T-helper 17 cell (primary cell): ENCODE results near the gene SYT1. TPM values are rescaled to one million over a fixed set of nuclear protein-coding genes. Genes with fewer than 3 reads are reported as not detected.

Experiments
- ATAC-seq: fragments of 150-1000 bp; cut with Tn5 transposase; 2 replicates; pipeline ENCODE4 v1.10.0; 2021; ENCODE audit warnings: mild to moderate bottlenecking, moderate library complexity
- DNase-seq, 3 donors: peaks; one replicate each; pipeline versions ENCODE4 v3.0.0 to v3.0.0-alpha.2; 2020 to 2021
- H3K9me3 ChIP-seq: one replicate; pipeline ENCODE4 v1.7.0; 2013; ENCODE audit warnings: low read length, mild to moderate bottlenecking; ENCODE audit not compliant: control insufficient read depth, poor library complexity, severe bottlenecking
- H3K27ac Mint-ChIP-seq: one replicate; pipeline ENCODE4 v1.8.0; 2022; ENCODE audit warnings: mild to moderate bottlenecking, moderate library complexity, mixed read lengths
- H3K27me3 Mint-ChIP-seq: one replicate; pipeline ENCODE4 v1.8.0; 2022; ENCODE audit warnings: mixed read lengths
- H3K36me3 Mint-ChIP-seq: one replicate; pipeline ENCODE4 v1.8.0; 2022; ENCODE audit warnings: low read depth, mixed read lengths
- H3K4me1 Mint-ChIP-seq: one replicate; pipeline ENCODE4 v1.8.0; 2022; ENCODE audit warnings: mild to moderate bottlenecking, mixed read lengths
- H3K4me3 Mint-ChIP-seq: one replicate; pipeline ENCODE4 v1.8.0; 2022; ENCODE audit warnings: mild to moderate bottlenecking, moderate library complexity, mixed read lengths
- total RNA-seq, 4 donors: library from RNA in 2 of 4; stranded (reverse) in 2 of 4; gene quantifications; one replicate each; pipeline ENCODE4 v1.2.3 and lab custom pipeline; 2022 to 2026

SYT1 gene
- total RNA-seq, 2 donors from 2014 or later, result not detected

DNA sequence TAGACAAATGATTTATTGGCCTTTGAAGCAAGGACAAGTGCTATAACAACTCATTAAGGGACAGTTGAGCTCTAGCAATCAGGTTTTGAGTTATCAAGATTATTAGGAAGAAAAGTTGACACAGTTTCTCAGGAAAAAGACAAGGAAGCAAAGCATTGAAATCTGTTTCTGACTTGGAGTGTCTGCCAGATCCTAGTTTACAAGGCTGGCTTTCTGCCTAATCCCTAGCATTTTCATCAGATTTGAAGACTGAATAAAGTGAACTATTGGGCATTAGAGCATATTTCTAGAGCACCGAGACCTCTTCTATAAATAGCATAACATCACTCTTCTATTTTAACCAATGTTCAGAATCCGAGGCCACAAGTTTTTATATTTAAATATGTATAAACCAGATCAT, 7.0 kb downstream of the SYT1 start:
- no peak for ATAC-seq
- H3K27ac Mint-ChIP-seq, result no peak overlapping the region
- H3K9me3 ChIP-seq, result no peaks in the 10 kb centered on the region
- H3K4me1 Mint-ChIP-seq, result no peaks in the 10 kb centered on the region
- no peak overlapping the region for H3K4me3 Mint-ChIP-seq
- no peaks in the 10 kb centered on the region for H3K27me3 Mint-ChIP-seq
- no peaks in the 10 kb centered on the region for H3K36me3 Mint-ChIP-seq
- DNase-seq, result no peak

- Mint-ChIP-seq H3K27ac (no peak overlapping the region), H3K4me1 (no peaks in the 10 kb centered on the region), H3K27me3 (no peaks in the 10 kb centered on the region), H3K4me3 (no peak overlapping the region), H3K36me3 (no peaks in the 10 kb centered on the region)
- H3K9me3 ChIP-seq, result no peaks in the 10 kb centered on the region
- no peak for ATAC-seq
- DNase-seq, result no peak
Observed at GRCh38 chr12:78878459-78878858, 13.9 kb downstream of the SYT1 start.

DNA sequence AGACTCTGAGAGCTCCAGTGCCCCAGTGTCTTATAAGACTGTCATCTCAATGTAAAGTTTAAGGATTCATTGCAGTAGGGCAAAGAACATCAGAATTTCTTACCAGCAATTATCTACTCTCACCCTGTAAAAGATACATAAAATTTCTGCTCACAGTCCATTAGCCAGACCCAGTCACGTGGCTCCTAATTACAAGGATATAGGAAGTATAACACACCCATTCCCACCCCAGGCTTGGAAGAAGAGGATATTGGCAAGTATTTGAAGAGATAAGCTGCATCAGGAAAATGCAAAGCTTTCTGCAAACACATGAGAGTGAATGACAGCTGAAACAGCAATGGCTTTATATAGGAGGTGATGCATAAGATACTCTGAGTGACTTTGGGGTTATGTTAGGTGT, 14.3 kb downstream of the SYT1 start:
- Mint-ChIP-seq H3K27ac (no peak overlapping the region), H3K4me1 (no peaks in the 10 kb centered on the region), H3K4me3 (no peak overlapping the region), H3K36me3 (no peaks in the 10 kb centered on the region), H3K27me3 (no peaks in the 10 kb centered on the region)
- no peak for DNase-seq
- ATAC-seq, result no peak
- no peaks in the 10 kb centered on the region for H3K9me3 ChIP-seq

GRCh38 chr12:78880078-78880477, 15.5 kb downstream of the SYT1 start:
- Mint-ChIP-seq H3K4me3 (no peak overlapping the region), H3K27me3 (no peaks in the 10 kb centered on the region), H3K4me1 (no peaks in the 10 kb centered on the region), H3K36me3 (no peaks in the 10 kb centered on the region), H3K27ac (no peak overlapping the region)
- DNase-seq, result no peak
- ATAC-seq, result no peak
- no peaks in the 10 kb centered on the region for H3K9me3 ChIP-seq

DNA sequence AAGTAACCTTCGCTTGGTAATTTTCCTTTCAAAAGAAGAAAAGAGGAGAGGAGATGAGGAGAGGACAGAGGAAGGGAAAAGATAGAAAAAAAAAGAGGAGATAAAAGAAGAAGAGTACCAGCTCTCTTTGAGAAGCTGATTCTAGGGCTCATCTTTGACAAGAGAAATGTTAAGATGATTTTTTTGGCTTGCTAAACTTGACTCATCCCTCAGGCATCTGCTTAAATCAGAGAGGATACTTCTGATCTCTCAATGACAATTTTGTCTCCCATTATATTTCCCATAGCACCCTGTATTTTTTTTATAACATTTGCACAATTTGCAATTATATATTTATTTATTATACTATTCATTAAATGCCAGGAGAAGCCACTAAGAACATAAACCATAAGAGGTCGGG, 17.1 kb downstream of the SYT1 start:
- H3K9me3 ChIP-seq, result no peaks in the 10 kb centered on the region
- no peak for DNase-seq
- H3K27me3 Mint-ChIP-seq, result no peaks in the 10 kb centered on the region

DNA sequence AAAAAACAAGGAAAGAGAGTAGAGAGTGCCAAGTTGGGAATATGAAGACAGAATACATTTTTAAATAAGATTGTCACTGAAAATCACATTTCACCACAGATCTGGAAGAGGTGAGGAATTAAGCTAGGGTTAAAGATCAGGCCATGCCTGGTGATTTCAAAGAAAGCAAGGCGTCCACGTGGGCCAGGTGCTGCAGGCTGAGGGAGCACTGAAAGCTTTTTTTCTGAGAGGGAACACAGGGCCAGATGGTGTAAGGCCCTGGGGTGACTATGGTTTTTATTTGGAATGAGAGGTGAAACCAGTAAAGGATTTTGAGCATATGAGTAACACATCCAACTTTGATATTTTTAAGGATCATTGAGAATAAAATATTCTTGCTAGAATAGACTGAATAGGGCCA, 20.9 kb downstream of the SYT1 start:
- Mint-ChIP-seq H3K27ac (no peak overlapping the region), H3K4me1 (no peaks in the 10 kb centered on the region), H3K4me3 (no peak overlapping the region), H3K27me3 (no peaks in the 10 kb centered on the region), H3K36me3 (no peaks in the 10 kb centered on the region)
- DNase-seq, result no peak
- ATAC-seq, result no peak
- no peaks in the 10 kb centered on the region for H3K9me3 ChIP-seq

More for the DNA sequence above, 17.1 kb downstream of the SYT1 start:
- Mint-ChIP-seq H3K27ac (no peak overlapping the region), H3K4me3 (no peak overlapping the region), H3K36me3 (no peaks in the 10 kb centered on the region), H3K4me1 (no peaks in the 10 kb centered on the region)
- no peak for ATAC-seq

GRCh38 chr12:78886719-78887407, 22.3 kb downstream of the SYT1 start:
- Mint-ChIP-seq H3K27ac (no peak overlapping the region), H3K36me3 (no peaks in the 10 kb centered on the region), H3K27me3 (no peaks in the 10 kb centered on the region), H3K4me3 (no peak overlapping the region), H3K4me1 (no peaks in the 10 kb centered on the region)
- no peaks in the 10 kb centered on the region for H3K9me3 ChIP-seq
- ATAC-seq, result no peak
- no peak for DNase-seq

- ATAC-seq, result no peak
- no peak overlapping the region for H3K4me3 Mint-ChIP-seq
Observed at GRCh38 chr12:78887444-78887843, 22.9 kb downstream of the SYT1 start.

GRCh38 chr12:78888568-78888967, 24.0 kb downstream of the SYT1 start:
- ATAC-seq (no peak), DNase-seq (no peak)
- Mint-ChIP-seq H3K27ac (no peak overlapping the region), H3K4me1 (no peaks in the 10 kb centered on the region), H3K4me3 (no peak overlapping the region), H3K27me3 (no peaks in the 10 kb centered on the region), H3K36me3 (no peaks in the 10 kb centered on the region)
- no peaks in the 10 kb centered on the region for H3K9me3 ChIP-seq

More at GRCh38 chr12:78887444-78887843, 22.9 kb downstream of the SYT1 start:
- no peaks in the 10 kb centered on the region for H3K4me1 Mint-ChIP-seq
- no peak overlapping the region for H3K27ac Mint-ChIP-seq
- no peaks in the 10 kb centered on the region for H3K27me3 Mint-ChIP-seq
- no peaks in the 10 kb centered on the region for H3K9me3 ChIP-seq
- no peak for DNase-seq
- no peaks in the 10 kb centered on the region for H3K36me3 Mint-ChIP-seq

GRCh38 chr12:78891646-78892353, 27.2 kb downstream of the SYT1 start:
- H3K36me3 Mint-ChIP-seq, result no peaks in the 10 kb centered on the region
- H3K9me3 ChIP-seq, result no peaks in the 10 kb centered on the region
- DNase-seq (no peak), ATAC-seq (no peak)
- H3K27ac Mint-ChIP-seq, result no peak overlapping the region
- H3K27me3 Mint-ChIP-seq, result no peaks in the 10 kb centered on the region
- no peaks in the 10 kb centered on the region for H3K4me1 Mint-ChIP-seq
- no peak overlapping the region for H3K4me3 Mint-ChIP-seq

GRCh38 chr12:78898416-78898815, 33.8 kb downstream of the SYT1 start:
- H3K27ac Mint-ChIP-seq, result no peak overlapping the region
- no peaks in the 10 kb centered on the region for H3K27me3 Mint-ChIP-seq
- no peak for DNase-seq
- H3K9me3 ChIP-seq, result no peaks in the 10 kb centered on the region
- no peaks in the 10 kb centered on the region for H3K36me3 Mint-ChIP-seq
- H3K4me3 Mint-ChIP-seq, result no peak overlapping the region
- H3K4me1 Mint-ChIP-seq, result no peaks in the 10 kb centered on the region
- no peak for ATAC-seq

DNA sequence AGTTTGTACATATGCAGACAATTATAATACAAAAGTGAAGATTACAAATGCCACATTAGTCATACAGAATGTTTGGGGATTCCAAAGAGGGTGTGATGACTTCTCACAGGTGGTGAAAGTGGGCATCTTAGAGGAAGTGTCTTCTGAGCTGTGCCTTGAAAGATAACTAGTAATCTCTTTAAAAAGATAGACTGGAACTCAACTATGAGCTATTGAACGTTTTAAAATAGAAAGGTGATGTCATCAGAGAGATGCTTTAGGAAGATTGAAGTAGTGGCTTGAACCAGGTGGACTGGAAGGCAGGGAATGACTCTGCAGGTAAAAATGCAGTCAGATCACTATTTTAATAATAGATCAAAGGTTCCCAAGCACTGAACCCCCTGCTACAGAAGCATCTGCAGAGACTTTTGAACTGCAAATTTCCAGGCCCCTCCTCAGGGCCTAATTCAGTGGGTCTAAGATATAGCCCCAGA, 50.3 kb downstream of the SYT1 start:
- no peak for DNase-seq
- H3K27me3 Mint-ChIP-seq, result no peaks in the 10 kb centered on the region
- H3K27ac Mint-ChIP-seq, result no peak overlapping the region
- no peak overlapping the region for H3K4me3 Mint-ChIP-seq
- ATAC-seq, result no peak
- no peaks in the 10 kb centered on the region for H3K9me3 ChIP-seq
- H3K36me3 Mint-ChIP-seq, result no peaks in the 10 kb centered on the region
- H3K4me1 Mint-ChIP-seq, result no peaks in the 10 kb centered on the region

DNA sequence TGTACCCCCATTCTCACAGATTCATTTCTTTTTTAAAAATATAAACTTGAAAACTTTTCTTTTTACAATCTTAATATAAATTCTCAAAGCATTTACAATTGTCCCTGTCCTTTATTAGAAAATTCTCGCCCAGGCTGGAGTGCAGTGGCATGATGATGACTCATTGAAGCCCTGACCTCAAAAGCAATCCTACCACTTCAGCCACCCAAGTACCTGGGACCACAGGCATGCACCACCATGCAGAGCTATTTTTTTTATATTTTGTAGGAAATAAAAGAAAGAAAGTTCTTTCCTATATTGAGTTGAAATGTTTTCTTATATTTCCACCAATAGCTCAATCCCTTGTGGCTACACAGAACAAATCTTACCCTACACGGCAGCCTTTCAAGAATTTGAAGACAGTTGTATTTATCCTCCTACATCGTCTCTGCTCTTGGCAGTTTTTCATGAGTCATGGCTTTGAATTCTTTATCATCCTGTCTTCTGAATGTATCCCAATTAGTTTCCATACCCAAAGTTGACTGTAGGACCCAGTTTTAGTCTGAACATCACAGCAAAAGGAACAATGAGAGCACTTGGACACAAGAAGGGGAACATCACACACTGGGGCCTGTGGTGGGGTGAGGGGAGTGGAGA, 52.4 kb downstream of the SYT1 start:
- DNase-seq (no peak), ATAC-seq (no peak)
- no peaks in the 10 kb centered on the region for H3K9me3 ChIP-seq
- Mint-ChIP-seq H3K4me3 (no peak overlapping the region), H3K27me3 (no peaks in the 10 kb centered on the region), H3K27ac (no peak overlapping the region), H3K36me3 (no peaks in the 10 kb centered on the region), H3K4me1 (no peaks in the 10 kb centered on the region)
